Heart left ventricle (tissue), 16 donors: Measurements from ENCODE around the gene LMF2. TPM values are rescaled to one million over a fixed set of nuclear protein-coding genes. Genes with fewer than 3 reads are reported as not detected.

ENCODE experiments used
- ATAC-seq, 4 donors: fragments of 200-7000 bp; cut with Tn5 transposase; one replicate each; pipeline ENCODE4 v1.9.1; 2020 to 2022; ENCODE audit warnings: moderate library complexity in 4 of 4, mild to moderate bottlenecking in 3 of 4, moderate number of reproducible peaks in 1 of 4
- DNase-seq, 5 donors: peaks; one replicate each; pipeline ENCODE4 v3.0.0-alpha.2; 2020
- H3K27ac ChIP-seq, 12 donors: fragments of 200-600 bp; sonication (generic) in 4 of 12; one replicate each; pipeline versions ENCODE4 v1.5.0 to v1.8.0; 2016 to 2022; ENCODE audit warnings: mild to moderate bottlenecking in 2 of 12
- H3K27me3 ChIP-seq, 9 donors: fragments of 200-600 bp; sonication (generic) in 2 of 9; one replicate each; pipeline versions ENCODE4 v1.5.1 to v1.8.0; 2016 to 2022; ENCODE audit warnings: mild to moderate bottlenecking in 3 of 9
- H3K36me3 ChIP-seq, 9 donors: fragments of 200-600 bp; sonication (generic) in 2 of 9; one replicate each; pipeline versions ENCODE4 v1.5.0 to v1.8.0; 2018 to 2022; ENCODE audit warnings: mild to moderate bottlenecking in 2 of 9
- H3K4me1 ChIP-seq, 12 donors: fragments of 200-600 bp; sonication (generic) in 4 of 12; one replicate each; pipeline versions ENCODE4 v1.5.0 to v1.8.0; 2016 to 2022; ENCODE audit warnings: mild to moderate bottlenecking in 3 of 12
- H3K4me3 ChIP-seq, 12 donors: fragments of 200-600 bp; sonication (generic) in 4 of 12; one replicate each; pipeline versions ENCODE4 v1.5.0 to v1.8.0; 2017 to 2022; ENCODE audit warnings: mild to moderate bottlenecking in 9 of 12, moderate library complexity in 4 of 12
- H3K9me3 ChIP-seq, 12 donors: fragments of 200-600 bp; sonication (generic) in 4 of 12; one replicate each; pipeline versions ENCODE4 v1.5.0 to v1.8.0; 2016 to 2022; ENCODE audit warnings: mild to moderate bottlenecking in 1 of 12
- POLR2A ChIP-seq, 2 donors: fragments of 450-650 bp; IDR thresholded peaks; one replicate each; pipeline ENCODE4 v1.6.1; 2017; ENCODE audit warnings: antibody characterized with exemption in 2 of 2, mild to moderate bottlenecking in 2 of 2, moderate library complexity in 2 of 2
- WGBS, 4 donors: extraction: QIAGEN DNeasy Blood & Tissue Kit in 2 of 4; methylation state at CpG; one replicate each; pipeline versions ENCODE4 v1.1.5 to v1.1.7; 2013 to 2018; 5-methylcytosine and 5-hydroxymethylcytosine counted together
- intact Hi-C, 10 donors: fragments of 100-400 bp; cut with DNase I; formaldehyde crosslinking; loops; one replicate each; pipeline versions ENCODE4 v1.11.1 to v1.14.2; 2022
- polyA plus RNA-seq, 2 donors: library from polyadenylated mRNA; stranded (reverse); fragments of 200-250 nt; gene quantifications; one replicate each; pipeline ENCODE4 v1.2.3, GENCODE V29; 2013
- total RNA-seq, 9 donors: library from RNA; depleted of rRNA in 2 of 9; stranded (reverse); fragments of >200 nt in 2 of 9; fragmentation: NEBNext Ultra II Directional in 3 of 9; extraction: Animal tissue kit (Norgen Biotek cat#: 25700) in 3 of 9; gene quantifications; one replicate each; pipeline versions ENCODE4 v1.1.0 to v1.2.4, GENCODE V29; 2016 to 2023
- TF ChIP-seq, protein P1 (sequence below), 12 donors: fragments of 200-600 bp; sonication (generic) in 4 of 12; IDR thresholded peaks; one replicate each; pipeline versions ENCODE4 v1.5.0 to v1.8.0; 2018 to 2022; ENCODE audit warnings: antibody characterized with exemption in 12 of 12, mild to moderate bottlenecking in 5 of 12
- donor health status: ischemic (EF 13 %, LVEDD 7.1; RV severe dilation, severe dysfunction).
- donor health status: healthy with polysubstance abuse.
- donor health status: DM: no; HTN: yes; CAD: no.
- donor health status: DM: no; HTN: no; CAD: no.
- donor health status: ischemic (EF 25% LVEDD 6.9; RV normal size, moderate dysfunction).
- donor health status: ischemic (EF 25% LVEDD 5.7; RV mildly dilated, moderate dysfunction).
- donor health status: healthy.
- donor health status: DM: yes; HTN: yes; CAD: no.
- donor health status: ischemic (EF 35%, LVEDD 5.7; RV mildly dilated, moderate dysfunction).
- donor health status: nonischemic (EF 11% LVEDD 7.7; RV severe dilation, severe dysfunction).
- donor health status: DM: yes; HTN: yes; CAD: no.
- donor health status: PGD.
- donor health status: ischemic (EF 29% LVEDD 5.4; RV normal size, mild dysfunction).
- donor health status: nonischemic (EF 23%, LVEDD 6.1; RV moderate dilation, normal function).

Gene LMF2
- total and polyA plus RNA-seq, 11 donors = 20.9 to 46.5 (median 32.1) TPM

DNA sequence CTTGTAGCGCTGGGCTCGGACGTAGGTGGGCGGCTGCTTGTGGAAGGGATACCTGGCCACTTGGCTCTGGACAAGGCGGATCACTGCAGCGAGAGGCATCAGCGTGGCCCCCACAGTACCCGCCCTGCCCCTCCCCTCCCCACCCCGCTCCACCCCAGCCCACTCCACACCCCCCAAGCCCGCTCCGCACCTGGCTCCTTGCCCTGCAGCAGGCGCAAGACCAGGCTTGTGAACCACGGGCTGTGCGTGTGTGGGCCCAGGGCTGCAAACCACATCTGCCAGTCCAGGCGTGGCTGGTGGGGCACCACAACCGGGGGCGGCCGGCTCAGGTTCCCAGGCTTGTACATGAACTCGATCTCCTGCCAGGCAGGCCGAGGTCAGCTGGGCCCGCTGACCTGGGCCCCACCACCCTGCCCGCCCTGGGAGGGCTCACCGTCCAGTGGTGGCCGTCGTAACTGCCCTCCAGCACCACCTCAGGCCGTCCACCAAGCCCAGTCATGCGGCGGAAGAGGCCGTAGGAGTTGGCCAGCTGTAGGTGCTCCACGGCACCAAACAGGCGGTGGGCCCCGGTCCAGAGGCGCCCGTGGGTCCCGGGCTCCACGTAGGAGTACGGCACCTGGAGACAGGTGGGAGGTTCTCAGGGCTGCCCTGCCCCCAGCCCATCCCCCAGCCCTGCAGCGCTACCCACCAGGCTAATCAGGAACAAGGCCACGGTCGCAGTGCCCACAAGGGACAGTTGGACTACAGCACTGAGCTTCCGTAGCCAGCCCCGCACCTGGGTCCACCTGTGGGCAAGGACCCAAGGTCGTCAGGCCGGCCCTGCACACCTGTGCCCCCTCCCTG lies 2.9 kb downstream of the LMF2 start:
- H3K4me1 ChIP-seq = peaks cover 8 to 28% (median 22%) of the 10 kb centered on the region in 12 donors
- H3K36me3 ChIP-seq = peaks cover 0 to 38% (median 29%) of the 10 kb centered on the region in 9 donors
- H3K9me3 ChIP-seq = no peaks in the 10 kb centered on the region
- intact Hi-C loops = loop anchor here in 4 of 10 donors (5.0 to 10.0 kb wide), 4 partner anchors 58 to 260 kb away; partner anchors contain the start of genes HDAC10 (in 2 of the 4), CHKB (in 1 of the 4), SYCE3 (in 1 of the 4) and TUBGCP6 (in 1 of the 4)
- DNase-seq (peak in 1 of 5 donors; percentile 57), ATAC-seq (no peak)
- no peak overlapping the region for H3K4me3 ChIP-seq
- no peaks in the 10 kb centered on the region for H3K27me3 ChIP-seq
- no peak overlapping the region for H3K27ac ChIP-seq
- TF ChIP-seq, protein P1, sequence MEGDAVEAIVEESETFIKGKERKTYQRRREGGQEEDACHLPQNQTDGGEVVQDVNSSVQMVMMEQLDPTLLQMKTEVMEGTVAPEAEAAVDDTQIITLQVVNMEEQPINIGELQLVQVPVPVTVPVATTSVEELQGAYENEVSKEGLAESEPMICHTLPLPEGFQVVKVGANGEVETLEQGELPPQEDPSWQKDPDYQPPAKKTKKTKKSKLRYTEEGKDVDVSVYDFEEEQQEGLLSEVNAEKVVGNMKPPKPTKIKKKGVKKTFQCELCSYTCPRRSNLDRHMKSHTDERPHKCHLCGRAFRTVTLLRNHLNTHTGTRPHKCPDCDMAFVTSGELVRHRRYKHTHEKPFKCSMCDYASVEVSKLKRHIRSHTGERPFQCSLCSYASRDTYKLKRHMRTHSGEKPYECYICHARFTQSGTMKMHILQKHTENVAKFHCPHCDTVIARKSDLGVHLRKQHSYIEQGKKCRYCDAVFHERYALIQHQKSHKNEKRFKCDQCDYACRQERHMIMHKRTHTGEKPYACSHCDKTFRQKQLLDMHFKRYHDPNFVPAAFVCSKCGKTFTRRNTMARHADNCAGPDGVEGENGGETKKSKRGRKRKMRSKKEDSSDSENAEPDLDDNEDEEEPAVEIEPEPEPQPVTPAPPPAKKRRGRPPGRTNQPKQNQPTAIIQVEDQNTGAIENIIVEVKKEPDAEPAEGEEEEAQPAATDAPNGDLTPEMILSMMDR (IDR thresholded peaks at IDR 0.05) = no peak
- TF ChIP-seq POLR2A (IDR thresholded peaks at IDR 0.05) = no peak
- 95 to 96% (median 95%) methylated on average over 5 to 44 of the region's 44 CpGs for WGBS, 4 donors

DNA sequence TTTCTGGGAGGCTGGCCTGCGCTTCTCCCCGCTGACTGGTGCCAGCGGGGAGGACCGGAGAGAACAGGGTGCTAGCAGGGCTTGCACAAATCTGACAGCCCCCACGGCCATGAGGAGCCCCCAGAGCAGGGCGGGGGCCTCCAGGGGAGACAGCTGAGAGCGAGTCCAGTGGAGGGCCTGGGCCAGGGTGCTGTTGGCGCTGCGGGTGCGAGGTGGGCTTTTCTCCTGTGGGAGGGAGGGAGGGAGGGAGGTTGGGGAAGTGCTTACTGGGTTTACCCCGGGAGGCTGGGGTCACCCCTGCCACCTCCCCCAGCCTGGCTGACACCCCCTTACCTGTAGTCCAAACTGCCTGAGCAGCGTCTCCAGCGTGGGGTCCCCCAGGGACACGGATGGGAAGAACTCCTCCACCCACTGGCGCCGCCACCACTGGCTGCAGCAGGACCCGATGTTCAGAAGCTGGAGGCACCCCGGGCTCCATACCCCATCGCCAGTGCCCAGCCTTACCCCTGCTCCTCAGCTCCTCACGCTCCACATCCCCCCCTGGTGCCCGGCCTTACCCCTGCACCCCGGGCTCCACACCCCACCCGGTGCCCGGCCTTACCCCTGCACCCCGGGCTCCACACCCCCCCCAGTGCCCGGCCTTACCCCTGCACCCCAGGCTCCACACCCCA lies 3.9 kb downstream of the LMF2 start:
- TF ChIP-seq, protein P1 (IDR thresholded peaks at IDR 0.05) = no peak
- Histone ChIP-seq H3K9me3 (no peaks in the 10 kb centered on the region), H3K4me1 (peaks cover 4 to 20% (median 13%) of the 10 kb centered on the region in 12 donors), H3K27ac (no peak overlapping the region), H3K4me3 (no peak overlapping the region), H3K27me3 (no peaks in the 10 kb centered on the region), H3K36me3 (peaks cover 0 to 38% (median 29%) of the 10 kb centered on the region in 9 donors)
- 87 to 90% (median 89%) methylated on average over 20 to 26 of the region's 26 CpGs for WGBS, 4 donors
- ATAC-seq = no peak
- peak in 1 of 5 donors; percentile 60 for DNase-seq
- intact Hi-C loops = loop anchor here in 3 of 10 donors (10.0 kb wide), 2 partner anchors 249 to 259 kb away; partner anchors contain the start of genes HDAC10 (in 2 of the 3) and TUBGCP6 (in 1 of the 3)

DNA sequence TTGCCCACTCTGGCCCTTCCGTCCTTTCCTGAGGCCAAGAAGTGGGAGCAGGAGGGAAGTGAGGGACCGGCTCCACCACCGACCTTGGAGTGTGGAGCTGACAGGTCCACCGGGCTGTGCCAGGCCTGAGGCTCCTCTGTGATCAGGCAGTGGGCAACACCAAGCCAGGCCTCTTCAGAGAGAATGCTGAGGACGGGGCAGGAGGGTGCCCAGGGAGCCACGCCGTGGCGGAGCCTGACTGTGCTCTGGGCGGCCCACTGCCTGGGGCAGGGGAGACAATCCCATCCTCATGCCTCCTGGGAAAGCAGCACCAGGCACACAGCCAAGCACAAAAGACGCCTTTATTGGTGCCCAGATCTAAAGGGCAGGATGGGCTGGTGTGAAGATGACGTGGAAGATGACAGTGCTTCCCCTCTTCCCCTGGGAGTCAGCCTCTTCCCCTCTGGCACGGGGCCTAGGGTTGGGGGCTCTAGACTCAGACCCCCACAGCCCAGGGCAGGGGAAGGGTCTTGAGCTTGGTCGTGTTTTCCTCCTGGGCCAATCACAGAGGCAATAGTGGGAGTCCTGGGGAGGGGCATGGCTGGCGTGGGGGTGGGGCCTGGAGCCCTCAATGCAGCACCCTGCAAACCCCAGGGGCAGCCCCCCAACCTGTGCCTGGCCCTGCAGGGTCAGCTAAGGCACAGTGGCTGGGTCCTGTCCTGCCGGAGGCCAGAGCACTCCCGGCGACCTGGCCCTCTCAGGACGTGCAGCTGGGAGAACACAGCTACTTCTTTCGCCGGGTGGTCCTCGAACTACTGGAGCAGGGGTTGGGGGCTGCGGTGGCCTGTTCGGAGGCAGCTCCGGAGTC lies 4.7 kb downstream of the LMF2 start:
- TF ChIP-seq POLR2A (IDR thresholded peaks at IDR 0.05) = no peak
- TF ChIP-seq, protein P1 (IDR thresholded peaks at IDR 0.05) = no peak
- Histone ChIP-seq H3K4me3 (no peak overlapping the region), H3K36me3 (peaks cover 0 to 38% (median 29%) of the 10 kb centered on the region in 9 donors), H3K9me3 (no peaks in the 10 kb centered on the region), H3K4me1 (peaks cover 4 to 20% (median 12%) of the 10 kb centered on the region in 12 donors), H3K27me3 (no peaks in the 10 kb centered on the region), H3K27ac (no peak overlapping the region)
- intact Hi-C loops = loop anchor here in 3 of 10 donors (10.0 kb wide), 2 partner anchors 248 to 258 kb away; partner anchors contain the start of genes HDAC10 (in 2 of the 3) and TUBGCP6 (in 1 of the 3)
- WGBS, 4 donors = 79 to 90% (median 86%) methylated on average over 18 to 24 of the region's 24 CpGs
- ATAC-seq = no peak
- DNase-seq = peak in 1 of 5 donors; percentile 54
